ENCODE results near the gene CTSW.

GRCh38 chr11:65842144-65842543 lies 37.5 kb upstream of the CTSW start:
- TF ChIP-seq CTCF (IDR thresholded peaks at IDR 0.05) (no peak), ZFX (IDR thresholded peaks at IDR 0.05; ENCODE audit: borderline replicate concordance) (no peak)
